H1 (cell line): Measurements from ENCODE around the gene NOSIP. TPM values are rescaled to one million over a fixed set of nuclear protein-coding genes. Genes with fewer than 3 reads are reported as not detected.

Experiments used
- CREB1 ChIP-seq: IDR thresholded peaks from 2 replicates; pipeline ENCODE4 v1.6.1; 2012; ENCODE audit warnings: inconsistent platforms
- KDM1A ChIP-seq: fragments of 200-600, 300-600 bp; sonication (generic); IDR thresholded peaks from 2 replicates; pipeline ENCODE4 v1.7.1; 2016; ENCODE audit warnings: mild to moderate bottlenecking, low read length, borderline replicate concordance
- KDM4A ChIP-seq: IDR thresholded peaks from one replicate; pipeline ENCODE4 v1.7.1; 2012; ENCODE audit warnings: low read depth, mild to moderate bottlenecking, moderate library complexity, low read length, inconsistent platforms; ENCODE audit not compliant: severe bottlenecking
- polyA plus RNA-seq, 7 experiments: library from polyadenylated mRNA; depleted of rRNA in 3 of 7; stranded (reverse) in 5 of 7; unstranded in 2 of 7; fragments of >200 nt in 5 of 7; fragments of 200-250 nt in 2 of 7; gene quantifications; 1 replicate in 5 of 7; 2 replicates in 1 of 7; 4 replicates in 1 of 7; pipeline versions ENCODE4 v1.2.1 to v1.2.3, GENCODE V29; 2011 to 2013; ENCODE audit warnings: missing spikeins in 2 of 7, mixed read lengths in 2 of 7
- total RNA-seq: library from RNA; stranded (reverse); fragmentation: NEBNext Ultra II Directional; extraction: Animal tissue kit (Norgen Biotek cat#: 25700); gene quantifications from 2 replicates; pipeline ENCODE4 v1.2.1, GENCODE V29; 2021
- TF ChIP-seq, protein P1 (sequence below): IDR thresholded peaks from 2 replicates; pipeline ENCODE4 v1.6.1; 2011; ENCODE audit warnings: low read length, improper control_type of control experiment
- TF ChIP-seq, protein P2 (sequence below), 3 experiments: IDR thresholded peaks; 1 replicate in 2 of 3; 2 replicates in 1 of 3; pipeline versions ENCODE4 v1.5.1 to v1.6.1; 2011; ENCODE audit warnings: low read length in 3 of 3, mild to moderate bottlenecking in 3 of 3, inconsistent platforms in 2 of 3, low read depth in 1 of 3, moderate library complexity in 1 of 3; ENCODE audit not compliant: insufficient read depth in 1 of 3; ENCODE audit errors: control extremely low read depth in 1 of 3

NOSIP gene
- total and polyA plus RNA-seq, 2 of the 8 experiments (the other 6 are each of a cell fraction or from before 2014, with no cell fraction given) = 85.1 to 192 TPM

DNA sequence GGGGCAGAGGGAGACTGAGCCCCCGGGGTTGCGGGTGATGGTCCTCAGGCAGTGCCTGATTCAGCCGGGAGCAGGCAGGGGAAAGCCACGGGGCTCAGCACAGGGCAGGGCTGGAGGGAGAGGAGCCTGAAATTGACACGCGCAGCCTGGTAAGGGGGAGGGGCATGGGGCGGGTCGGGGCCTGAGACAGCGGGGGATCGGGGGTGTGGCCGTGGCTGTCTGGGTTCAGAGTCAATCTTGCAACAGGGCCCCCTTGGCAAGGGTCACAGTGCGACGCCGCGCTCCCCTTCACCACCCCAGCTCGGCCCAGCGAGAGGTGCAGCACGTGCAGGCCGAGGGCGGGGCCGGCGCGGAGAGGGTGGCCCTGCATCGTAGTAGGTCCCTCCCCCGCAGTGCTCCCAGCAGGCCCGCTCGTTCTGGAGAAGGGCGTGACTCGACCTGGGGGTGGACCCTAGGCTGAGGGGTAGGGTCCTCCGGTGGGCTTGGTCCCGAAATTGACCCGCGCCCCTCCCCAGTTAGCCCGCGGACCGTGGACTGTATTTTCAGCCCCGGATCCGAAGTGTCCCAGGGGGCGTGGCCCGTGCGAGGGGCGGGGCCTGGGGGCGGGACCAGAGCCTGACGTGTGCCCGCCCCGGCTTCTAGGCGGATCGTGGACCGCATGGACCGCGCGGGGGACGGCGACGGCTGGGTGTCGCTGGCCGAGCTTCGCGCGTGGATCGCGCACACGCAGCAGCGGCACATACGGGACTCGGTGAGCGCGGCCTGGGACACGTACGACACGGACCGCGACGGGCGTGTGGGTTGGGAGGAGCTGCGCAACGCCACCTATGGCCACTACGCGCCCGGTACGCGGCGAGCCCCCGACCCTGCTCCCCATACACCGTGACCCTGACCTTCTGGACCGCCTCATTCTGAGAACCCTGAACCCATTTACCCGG lies 46.5 kb downstream of the NOSIP start (continued):
- TF ChIP-seq, protein P1, sequence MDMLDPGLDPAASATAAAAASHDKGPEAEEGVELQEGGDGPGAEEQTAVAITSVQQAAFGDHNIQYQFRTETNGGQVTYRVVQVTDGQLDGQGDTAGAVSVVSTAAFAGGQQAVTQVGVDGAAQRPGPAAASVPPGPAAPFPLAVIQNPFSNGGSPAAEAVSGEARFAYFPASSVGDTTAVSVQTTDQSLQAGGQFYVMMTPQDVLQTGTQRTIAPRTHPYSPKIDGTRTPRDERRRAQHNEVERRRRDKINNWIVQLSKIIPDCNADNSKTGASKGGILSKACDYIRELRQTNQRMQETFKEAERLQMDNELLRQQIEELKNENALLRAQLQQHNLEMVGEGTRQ = peak; percentile 46; the same call in 1 of the 2 replicates
- TF ChIP-seq, protein P2, sequence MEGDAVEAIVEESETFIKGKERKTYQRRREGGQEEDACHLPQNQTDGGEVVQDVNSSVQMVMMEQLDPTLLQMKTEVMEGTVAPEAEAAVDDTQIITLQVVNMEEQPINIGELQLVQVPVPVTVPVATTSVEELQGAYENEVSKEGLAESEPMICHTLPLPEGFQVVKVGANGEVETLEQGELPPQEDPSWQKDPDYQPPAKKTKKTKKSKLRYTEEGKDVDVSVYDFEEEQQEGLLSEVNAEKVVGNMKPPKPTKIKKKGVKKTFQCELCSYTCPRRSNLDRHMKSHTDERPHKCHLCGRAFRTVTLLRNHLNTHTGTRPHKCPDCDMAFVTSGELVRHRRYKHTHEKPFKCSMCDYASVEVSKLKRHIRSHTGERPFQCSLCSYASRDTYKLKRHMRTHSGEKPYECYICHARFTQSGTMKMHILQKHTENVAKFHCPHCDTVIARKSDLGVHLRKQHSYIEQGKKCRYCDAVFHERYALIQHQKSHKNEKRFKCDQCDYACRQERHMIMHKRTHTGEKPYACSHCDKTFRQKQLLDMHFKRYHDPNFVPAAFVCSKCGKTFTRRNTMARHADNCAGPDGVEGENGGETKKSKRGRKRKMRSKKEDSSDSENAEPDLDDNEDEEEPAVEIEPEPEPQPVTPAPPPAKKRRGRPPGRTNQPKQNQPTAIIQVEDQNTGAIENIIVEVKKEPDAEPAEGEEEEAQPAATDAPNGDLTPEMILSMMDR (IDR thresholded peaks at IDR 0.05; ENCODE audit: control extremely low read depth in 1 of 3, insufficient read depth in 1 of 3, low read depth in 1 of 3, low read length in 3 of 3) = peak; percentile 22 to 76 (median 53)
- TF ChIP-seq KDM4A = peak; percentile 95
- TF ChIP-seq CREB1 = peak; percentile 78
- no peak for TF ChIP-seq KDM1A
